Effector CD4-positive, alpha-beta T cell (primary cell): ENCODE data around the gene ZNF592.
"Not testable (repeated sequence)": the region's sequence is repeated elsewhere in the genome, so short reads cannot be mapped to it uniquely, and the experiment has no call there.

Experiments
- DNase-seq: peaks from one replicate; pipeline ENCODE4 v3.0.0-alpha.2; 2020
- total RNA-seq: gene quantifications from one replicate; lab custom pipeline; 2026; lab: John Stamatoyannopoulos, UW

ZNF592 gene
- 91.6 reads per million, percentile 81 among the genes with 10 or more reads in this experiment for total RNA-seq

GRCh38 chr15:84748274-84749110 is at the start of gene ZNF592:
Gene ZNF592 (plus strand): TSS chr15:84748592. CDS start chr15:84782676, 34,084 bp downstream.
- DNase-seq, result peak; percentile 76

GRCh38 chr15:84699538-84700191 is 48.7 kb upstream of the ZNF592 start:
- no peak for DNase-seq

- DNase-seq, result no peak
Observed at GRCh38 chr15:84702961-84703482, 45.4 kb upstream of the ZNF592 start.

GRCh38 chr15:84703808-84704207 is 44.6 kb upstream of the ZNF592 start:
- DNase-seq, result no peak

- no peak for DNase-seq
Observed at GRCh38 chr15:84714372-84714771, 34.0 kb upstream of the ZNF592 start.

- DNase-seq, result no peak
Observed at GRCh38 chr15:84714821-84715220, 33.6 kb upstream of the ZNF592 start.

- peak; percentile 13 for DNase-seq
Observed at GRCh38 chr15:84715441-84716035, 32.9 kb upstream of the ZNF592 start.

GRCh38 chr15:84716036-84716732 is 32.2 kb upstream of the ZNF592 start, which contains the start of gene SEC11A:
Gene SEC11A (minus strand): TSS chr15:84716139. CDS start chr15:84716075, 64 bp downstream.
- DNase-seq, result peak; percentile 87

GRCh38 chr15:84721371-84721770 is 27.0 kb upstream of the ZNF592 start:
- DNase-seq, result no peak

- no peak for DNase-seq
Observed at GRCh38 chr15:84722628-84723027, 25.8 kb upstream of the ZNF592 start.

GRCh38 chr15:84725001-84725491 is 23.3 kb upstream of the ZNF592 start:
- no peak for DNase-seq

GRCh38 chr15:84727429-84727828 is 21.0 kb upstream of the ZNF592 start:
- no peak for DNase-seq

GRCh38 chr15:84731774-84732173 is 16.6 kb upstream of the ZNF592 start:
- DNase-seq, result no peak

- DNase-seq, result peak; percentile 59
Observed at GRCh38 chr15:84734794-84735479, 13.5 kb upstream of the ZNF592 start.

- DNase-seq, result not testable (repeated sequence)
Observed at GRCh38 chr15:84735480-84736061, 12.8 kb upstream of the ZNF592 start.

GRCh38 chr15:84736375-84736774 is 12.0 kb upstream of the ZNF592 start:
- DNase-seq, result peak; percentile 32

GRCh38 chr15:84737005-84737404 is 11.4 kb upstream of the ZNF592 start:
- DNase-seq, result no peak

GRCh38 chr15:84740691-84741090 is 7.7 kb upstream of the ZNF592 start:
- DNase-seq, result no peak

GRCh38 chr15:84741121-84741520 is 7.3 kb upstream of the ZNF592 start:
- no peak for DNase-seq

GRCh38 chr15:84747416-84748273 is 747 bp upstream of the ZNF592 start:
- DNase-seq, result peak; percentile 59
